GM23338 (cell line): ENCODE results near the gene GPR32.
"Not testable (repeated sequence)": the region's sequence is repeated elsewhere in the genome, so short reads cannot be mapped to it uniquely, and the experiment has no call there.

ENCODE experiments used
- CREB1 ChIP-seq: fragments of 250-450 bp; sonication (Bioruptor Pico); IDR thresholded peaks from 2 replicates; pipeline ENCODE4 v1.5.0; 2020; ENCODE audit warnings: low read depth, mild to moderate bottlenecking, moderate library complexity
- CTCF ChIP-seq, 2 experiments: fragments of 200-600 bp in 1 of 2; sonication (generic) in 1 of 2; conservative IDR thresholded peaks; 2 replicates each; pipeline versions ENCODE4 v1.5.1 to v1.6.1; 2016 to 2017; ENCODE audit warnings: antibody characterized with exemption in 2 of 2, low read depth in 2 of 2, mild to moderate bottlenecking in 2 of 2, moderate library complexity in 1 of 2
- EZH2 ChIP-seq: fragments of 200-600 bp; sonication (generic); IDR thresholded peaks from one replicate; pipeline ENCODE4 v1.8.0; 2017; ENCODE audit warnings: antibody characterized with exemption, mild to moderate bottlenecking, low read depth; ENCODE audit not compliant: unreplicated experiment
- JUNB ChIP-seq: IDR thresholded peaks from one replicate; pipeline ENCODE4 v1.6.1; 2016; ENCODE audit warnings: antibody characterized with exemption; ENCODE audit not compliant: unreplicated experiment
- NANOG ChIP-seq: IDR thresholded peaks from 2 replicates; pipeline ENCODE4 v1.6.1; 2016; ENCODE audit warnings: antibody characterized with exemption, borderline replicate concordance
- POLR2AphosphoS5 ChIP-seq: IDR thresholded peaks from 2 replicates; pipeline ENCODE4 v1.6.1; 2016; ENCODE audit warnings: antibody characterized with exemption, low read depth
- REST ChIP-seq: IDR thresholded peaks from one replicate; pipeline ENCODE4 v1.6.1; 2018; ENCODE audit warnings: antibody characterized with exemption; ENCODE audit not compliant: unreplicated experiment
- STAT1 ChIP-seq: IDR thresholded peaks from one replicate; pipeline ENCODE4 v1.6.1; 2016; ENCODE audit warnings: antibody characterized with exemption; ENCODE audit not compliant: unreplicated experiment

- TF ChIP-seq EZH2; CTCF (conservative IDR thresholded peaks at IDR 0.05; ENCODE audit: low read depth in 2 of 2); CREB1 (CRISPR knock-in tag); POLR2AphosphoS5; REST; NANOG; STAT1; JUNB: not testable (repeated sequence)
Observed at GRCh38 chr19:50757624-50758023, 12.6 kb upstream of the GPR32 start.
